Mesenchymal stem cell (in vitro differentiated cells and primary cell): ENCODE data around the gene ARHGAP23.
A peak's percentile ranks its signal among the peaks of the same experiment; 100 is the strongest.

ENCODE experiments used
- DNase-seq: peaks from one replicate; pipeline ENCODE4 v3.0.0-alpha.2; 2013
- H2AFZ ChIP-seq: one replicate; pipeline ENCODE4 v1.6.1; 2013; ENCODE audit warnings: low read depth, mild to moderate bottlenecking, control low read depth, inconsistent platforms, low read length, moderate library complexity
- H2AK5ac ChIP-seq: 2 replicates; pipeline ENCODE4 v1.6.1; 2013; ENCODE audit warnings: low read length, moderate library complexity, mild to moderate bottlenecking, inconsistent platforms; ENCODE audit not compliant: severe bottlenecking
- H2BK120ac ChIP-seq: one replicate; pipeline ENCODE4 v1.6.1; 2013; ENCODE audit warnings: low read depth, mild to moderate bottlenecking, inconsistent platforms, low read length, moderate library complexity
- H2BK12ac ChIP-seq, 2 experiments: one replicate each; pipeline ENCODE4 v1.6.1; 2013; ENCODE audit warnings: inconsistent platforms in 2 of 2, low read length in 2 of 2, mild to moderate bottlenecking in 2 of 2, moderate library complexity in 2 of 2, control low read depth in 1 of 2
- H2BK15ac ChIP-seq: one replicate; pipeline ENCODE4 v1.6.1; 2013; ENCODE audit warnings: mild to moderate bottlenecking, low read depth, inconsistent platforms; ENCODE audit not compliant: poor library complexity, severe bottlenecking
- H2BK5ac ChIP-seq: 2 replicates; pipeline ENCODE4 v1.6.1; 2013; ENCODE audit warnings: low read depth, mild to moderate bottlenecking, low read length, control low read depth, inconsistent platforms; ENCODE audit not compliant: poor library complexity, severe bottlenecking
- H3K14ac ChIP-seq, 2 experiments: one replicate each; pipeline ENCODE4 v1.6.1; 2013; ENCODE audit warnings: inconsistent platforms in 2 of 2, low read length in 2 of 2, control low read depth in 1 of 2, mild to moderate bottlenecking in 1 of 2, moderate library complexity in 1 of 2
- H3K18ac ChIP-seq, 2 experiments: one replicate each; pipeline ENCODE4 v1.6.1; 2013; ENCODE audit warnings: inconsistent platforms in 2 of 2, low read length in 2 of 2, control low read depth in 1 of 2, low read depth in 1 of 2, mild to moderate bottlenecking in 1 of 2
- H3K23ac ChIP-seq, 2 experiments: one replicate each; pipeline ENCODE4 v1.6.1; 2013; ENCODE audit warnings: inconsistent platforms in 2 of 2, low read length in 2 of 2, mild to moderate bottlenecking in 2 of 2, moderate library complexity in 2 of 2, control low read depth in 1 of 2
- H3K27ac ChIP-seq: 2 replicates; pipeline ENCODE4 v1.5.1; 2013; ENCODE audit warnings: mild to moderate bottlenecking, moderate library complexity, low read length, control low read depth, inconsistent platforms; ENCODE audit not compliant: poor library complexity, severe bottlenecking
- H3K27me3 ChIP-seq, 2 experiments: 2 replicates each; pipeline versions ENCODE4 v1.6.1 to v1.7.0; 2013; ENCODE audit warnings: low read length in 2 of 2, mild to moderate bottlenecking in 2 of 2, moderate library complexity in 2 of 2, control low read depth in 1 of 2, inconsistent platforms in 1 of 2; ENCODE audit not compliant: control insufficient read depth in 1 of 2, insufficient read depth in 1 of 2
- H3K36me3 ChIP-seq, 2 experiments: 2 replicates each; pipeline versions ENCODE4 v1.6.1 to v1.7.0; 2013; ENCODE audit warnings: low read length in 2 of 2, control low read depth in 1 of 2, inconsistent platforms in 1 of 2, low read depth in 1 of 2, mild to moderate bottlenecking in 1 of 2; ENCODE audit not compliant: insufficient read depth in 2 of 2, control insufficient read depth in 1 of 2
- H3K4ac ChIP-seq, 2 experiments: one replicate each; pipeline ENCODE4 v1.6.1; 2013; ENCODE audit warnings: inconsistent platforms in 2 of 2, low read length in 2 of 2, mild to moderate bottlenecking in 2 of 2, moderate library complexity in 2 of 2, control low read depth in 1 of 2, low read depth in 1 of 2
- H3K4me1 ChIP-seq: 2 replicates; pipeline ENCODE4 v1.6.1; 2013; ENCODE audit warnings: low read depth, low read length, control low read depth; ENCODE audit not compliant: control insufficient read depth, insufficient read depth
- H3K4me2 ChIP-seq: 2 replicates; pipeline ENCODE4 v1.6.1; 2013; ENCODE audit warnings: low read length, mild to moderate bottlenecking, inconsistent platforms; ENCODE audit not compliant: poor library complexity, severe bottlenecking
- H3K4me3 ChIP-seq, 2 experiments: 2 replicates each; pipeline versions ENCODE4 v1.5.1 to v1.7.0; 2013; ENCODE audit warnings: low read length in 2 of 2, mild to moderate bottlenecking in 2 of 2, control low read depth in 1 of 2, low read depth in 1 of 2; ENCODE audit not compliant: insufficient read depth in 1 of 2
- H3K79me1 ChIP-seq: replicated peaks from 2 replicates; pipeline ENCODE4 v1.6.1; 2013; ENCODE audit warnings: mild to moderate bottlenecking, control low read depth, low read length, inconsistent platforms; ENCODE audit not compliant: poor library complexity, severe bottlenecking
- H3K9ac ChIP-seq: 2 replicates; pipeline ENCODE4 v1.7.0; 2013; ENCODE audit warnings: mild to moderate bottlenecking, low read length, moderate library complexity
- H3K9me3 ChIP-seq: 2 replicates; pipeline ENCODE4 v1.7.0; 2013; ENCODE audit warnings: mild to moderate bottlenecking, low read length; ENCODE audit not compliant: control insufficient read depth
- H4K8ac ChIP-seq: one replicate; pipeline ENCODE4 v1.6.1; 2013; ENCODE audit warnings: inconsistent platforms, mild to moderate bottlenecking, low read length, moderate library complexity
- H4K91ac ChIP-seq: one replicate; pipeline ENCODE4 v1.6.1; 2013; ENCODE audit warnings: mild to moderate bottlenecking, low read length, inconsistent platforms
- WGBS: methylation state at CpG from one replicate; pipeline ENCODE4 v1.1.7; 2013; ENCODE audit warnings: mixed read lengths; 5-methylcytosine and 5-hydroxymethylcytosine counted together

Gene ARHGAP23

DNA sequence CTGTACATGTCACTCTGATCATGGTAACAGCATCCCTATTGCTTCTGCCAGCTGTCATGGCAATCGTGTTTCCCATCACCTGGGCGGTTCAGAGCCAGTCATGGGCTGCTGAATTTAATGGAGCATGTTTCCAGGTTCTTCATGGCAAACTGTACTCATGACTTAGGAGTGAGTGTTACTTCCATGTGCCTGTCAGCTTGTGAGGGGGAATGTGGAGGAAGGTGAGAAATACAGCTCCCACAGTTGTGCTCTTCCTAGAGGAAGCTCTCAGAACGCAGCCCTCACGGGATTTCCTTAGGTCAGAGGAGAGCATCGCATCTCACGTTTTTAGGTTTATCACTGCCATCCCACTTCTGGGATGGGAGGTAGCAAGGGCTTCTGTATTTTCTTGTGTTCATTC lies 28.0 kb upstream of the ARHGAP23 start:
- no peaks in the 10 kb centered on the region for H3K79me1 ChIP-seq
- H3K23ac ChIP-seq, result no peak overlapping the region
- H2BK120ac ChIP-seq, result no peak overlapping the region
- DNase-seq, result no peak
- H2AFZ ChIP-seq, result no peak overlapping the region
- H4K91ac ChIP-seq, result no peak overlapping the region
- H2BK15ac ChIP-seq, result no peak overlapping the region
- no peak overlapping the region for H3K4me2 ChIP-seq
- no peaks in the 10 kb centered on the region for H3K27me3 ChIP-seq
- no peaks in the 10 kb centered on the region for H3K4me1 ChIP-seq
- H3K18ac ChIP-seq, result no peak overlapping the region
- H3K9me3 ChIP-seq, result no peaks in the 10 kb centered on the region
- no peak overlapping the region for H2BK5ac ChIP-seq
- WGBS, result 97% methylated on average over 6 of the region's 6 CpGs
- H3K4ac ChIP-seq, result no peak overlapping the region
- H3K14ac ChIP-seq, result no peak overlapping the region
- H2AK5ac ChIP-seq, result no peak overlapping the region
- no peak overlapping the region for H4K8ac ChIP-seq
- no peak overlapping the region for H3K4me3 ChIP-seq
- H2BK12ac ChIP-seq, result no peak overlapping the region
- no peak overlapping the region for H3K27ac ChIP-seq
- H3K9ac ChIP-seq, result no peak overlapping the region
- peaks cover 59 to 62% of the 10 kb centered on the region in 2 experiments for H3K36me3 ChIP-seq

DNA sequence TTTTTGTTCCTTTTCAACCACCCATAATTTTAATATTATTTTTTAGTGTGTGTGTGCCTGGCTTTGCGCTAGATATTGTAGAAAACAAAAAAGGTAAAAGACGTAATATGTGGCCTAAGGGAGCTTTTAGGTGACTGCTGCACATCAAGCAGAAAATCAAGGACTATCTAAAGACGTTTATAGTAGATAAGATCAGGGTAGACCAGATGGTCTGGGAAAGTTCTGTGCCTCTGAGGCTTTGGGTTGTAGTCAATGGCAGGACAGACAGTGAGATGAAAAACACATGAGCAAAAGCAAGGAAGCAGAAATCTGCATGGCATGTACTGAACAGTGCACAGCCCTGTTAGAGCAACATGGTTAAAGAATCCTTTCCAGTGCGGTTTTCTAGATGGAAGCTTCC lies 26.8 kb upstream of the ARHGAP23 start:
- Histone ChIP-seq H2BK15ac (no peak overlapping the region), H4K91ac (no peak overlapping the region), H3K4me3 (no peak overlapping the region), H3K9me3 (no peaks in the 10 kb centered on the region), H3K4me2 (no peak overlapping the region), H3K27ac (no peak overlapping the region), H2AK5ac (no peak overlapping the region), H2BK12ac (no peak overlapping the region), H3K18ac (no peak overlapping the region), H3K14ac (no peak overlapping the region), H3K27me3 (no peaks in the 10 kb centered on the region), H3K36me3 (peaks cover 50 to 51% of the 10 kb centered on the region in 2 experiments), H3K9ac (no peak overlapping the region), H2BK120ac (no peak overlapping the region), H3K79me1 (no peaks in the 10 kb centered on the region), H2BK5ac (no peak overlapping the region), H2AFZ (no peak overlapping the region), H3K4ac (no peak overlapping the region), H3K4me1 (no peaks in the 10 kb centered on the region), H4K8ac (no peak overlapping the region), H3K23ac (no peak overlapping the region)
- DNase-seq, result no peak
- 91% methylated on average over 4 of the region's 4 CpGs for WGBS

DNA sequence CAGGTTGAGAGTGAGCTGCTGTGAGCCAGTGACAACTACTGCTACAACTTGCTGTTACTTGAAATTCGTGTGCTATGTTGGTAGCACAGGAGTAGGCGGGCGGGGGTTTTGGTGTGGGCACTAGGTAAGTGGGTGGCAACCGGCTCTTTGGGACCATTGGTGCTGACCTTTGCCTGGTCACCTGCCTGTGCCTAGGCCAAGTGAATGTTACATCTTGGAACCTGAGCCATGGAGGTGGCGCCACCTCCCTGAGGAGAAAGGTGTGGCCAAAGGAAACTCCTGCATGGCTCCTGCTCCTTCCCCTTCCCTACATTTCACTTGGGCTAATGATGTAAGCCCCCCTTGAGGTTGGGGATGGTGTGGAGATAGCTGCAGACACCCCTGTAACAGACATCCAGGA lies 25.4 kb upstream of the ARHGAP23 start:
- no peaks in the 10 kb centered on the region for H3K27me3 ChIP-seq
- no peak overlapping the region for H3K4me3 ChIP-seq
- H4K8ac ChIP-seq, result no peak overlapping the region
- no peak overlapping the region for H3K4ac ChIP-seq
- peaks cover 36 to 45% of the 10 kb centered on the region in 2 experiments for H3K36me3 ChIP-seq
- H2BK15ac ChIP-seq, result no peak overlapping the region
- H3K23ac ChIP-seq, result no peak overlapping the region
- no peak overlapping the region for H3K18ac ChIP-seq
- no peak overlapping the region for H2AK5ac ChIP-seq
- no peak for DNase-seq
- no peaks in the 10 kb centered on the region for H3K4me1 ChIP-seq
- H3K9me3 ChIP-seq, result no peaks in the 10 kb centered on the region
- no peak overlapping the region for H4K91ac ChIP-seq
- H3K14ac ChIP-seq, result no peak overlapping the region
- H3K79me1 ChIP-seq, result no peaks in the 10 kb centered on the region
- H2AFZ ChIP-seq, result no peak overlapping the region
- 89% methylated on average over 5 of the region's 5 CpGs for WGBS
- no peak overlapping the region for H2BK12ac ChIP-seq
- no peak overlapping the region for H3K9ac ChIP-seq
- H2BK120ac ChIP-seq, result no peak overlapping the region
- no peak overlapping the region for H3K4me2 ChIP-seq
- no peak overlapping the region for H2BK5ac ChIP-seq
- no peak overlapping the region for H3K27ac ChIP-seq

DNA sequence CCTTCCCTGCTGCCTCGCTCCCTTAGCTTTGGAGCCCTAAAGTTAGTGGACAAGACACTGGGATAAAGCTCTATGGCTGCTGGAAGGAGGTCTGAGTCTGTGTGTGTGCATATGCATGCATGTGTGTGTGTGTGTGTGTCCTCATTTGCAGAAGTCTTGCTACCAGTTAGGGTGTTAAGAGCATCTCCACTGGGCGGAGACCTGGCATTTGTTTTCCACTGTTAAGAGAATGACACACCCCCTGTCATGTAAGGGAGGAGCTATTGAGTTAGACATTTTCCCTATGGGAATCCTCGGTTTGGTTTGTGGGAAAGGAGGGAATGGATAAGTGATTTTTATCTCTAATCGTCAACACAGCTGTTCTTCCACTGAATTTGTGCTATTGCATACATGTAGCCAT lies 24.8 kb upstream of the ARHGAP23 start:
- Histone ChIP-seq H2AFZ (no peak overlapping the region), H3K18ac (no peak overlapping the region), H3K4me2 (no peak overlapping the region), H3K4ac (no peak overlapping the region), H3K9me3 (no peaks in the 10 kb centered on the region), H3K9ac (no peak overlapping the region), H4K91ac (no peak overlapping the region), H2BK5ac (no peak overlapping the region), H2BK15ac (no peak overlapping the region), H3K4me1 (no peaks in the 10 kb centered on the region), H3K23ac (no peak overlapping the region), H2BK12ac (no peak overlapping the region), H3K14ac (no peak overlapping the region), H2BK120ac (no peak overlapping the region), H3K79me1 (no peaks in the 10 kb centered on the region), H3K36me3 (peaks cover 31 to 41% of the 10 kb centered on the region in 2 experiments), H4K8ac (no peak overlapping the region), H2AK5ac (no peak overlapping the region), H3K27me3 (no peaks in the 10 kb centered on the region), H3K4me3 (no peak overlapping the region), H3K27ac (no peak overlapping the region)
- WGBS, result 55% methylated on average over 3 of the region's 4 CpGs
- DNase-seq, result peak; percentile 75
